Adrenal gland (tissue), 12 donors: ENCODE measurements around the gene MAGI1. TPM values are rescaled to one million over a fixed set of nuclear protein-coding genes. Genes with fewer than 3 reads are reported as not detected.

Source experiments
- DNase-seq, 7 donors: peaks; one replicate each; pipeline ENCODE4 v3.0.0-alpha.2; 2019 to 2020
- H3K27ac ChIP-seq, 5 donors: fragments of 200-600 bp; sonication (generic) in 4 of 5; 1 replicate in 3 of 5; 2 replicates in 2 of 5; pipeline versions ENCODE4 v1.5.1 to v1.8.0; 2016 to 2020; ENCODE audit warnings: mild to moderate bottlenecking in 1 of 5
- H3K27me3 ChIP-seq: fragments of 200-600 bp; 2 replicates; pipeline ENCODE4 v1.8.0; 2021
- H3K36me3 ChIP-seq, 2 donors: fragments of 200-600 bp; replicated peaks in 1 of 2; 1 replicate in 1 of 2; 2 replicates in 1 of 2; pipeline versions ENCODE4 v1.5.1 to v1.8.0; 2018 to 2022
- H3K4me1 ChIP-seq, 2 donors: fragments of 200-600 bp; replicated peaks in 1 of 2; 1 replicate in 1 of 2; 2 replicates in 1 of 2; pipeline versions ENCODE4 v1.5.1 to v1.8.0; 2018 to 2021
- H3K4me3 ChIP-seq, 4 donors: fragments of 200-600 bp; sonication (generic) in 3 of 4; one replicate each; pipeline ENCODE4 v1.5.1; 2016 to 2018
- H3K9me3 ChIP-seq, 3 donors: fragments of 200-600 bp; sonication (generic) in 1 of 3; replicated peaks in 1 of 3; 1 replicate in 2 of 3; 2 replicates in 1 of 3; pipeline versions ENCODE4 v1.5.1 to v1.8.0; 2016 to 2021
- POLR2A ChIP-seq, 2 donors: fragments of 450-650 bp; IDR thresholded peaks; one replicate each; pipeline ENCODE4 v1.6.1; 2017; ENCODE audit warnings: antibody characterized with exemption in 2 of 2, mild to moderate bottlenecking in 2 of 2, moderate library complexity in 1 of 2
- WGBS, 4 donors: extraction: QIAGEN DNeasy Blood & Tissue Kit in 2 of 4; methylation state at CpG; one replicate each; pipeline versions ENCODE4 v1.1.5 to v1.1.7; 2013 to 2017; 5-methylcytosine and 5-hydroxymethylcytosine counted together
- intact Hi-C, 2 donors: fragments of 100-400 bp; cut with DNase I; formaldehyde crosslinking; loops; one replicate each; pipeline versions ENCODE4 v1.14.1 to v1.15.0; 2022 to 2023
- polyA plus RNA-seq, 3 donors: library from polyadenylated mRNA; stranded (reverse); fragments of 200-250 nt in 2 of 3; fragments of 350-450 nt in 1 of 3; fragmentation: Illumina TruSeq in 1 of 3; extraction: RNeasy Lipid Tissue Mini Kit (QIAGEN cat#74804) in 1 of 3; gene quantifications; one replicate each; pipeline ENCODE4 v1.2.3, GENCODE V29; 2013 to 2014
- total RNA-seq, 9 donors: library from RNA; depleted of rRNA in 4 of 9; stranded (reverse); fragments of >200 nt in 4 of 9; fragments of 120-200 nt in 1 of 9; fragmentation: NEBNext Ultra II Directional in 1 of 9; extraction: Animal tissue kit (Norgen Biotek cat#: 25700) in 1 of 9; gene quantifications; one replicate each; pipeline versions ENCODE4 v1.1.0 to v1.2.4, GENCODE V29; 2013 to 2023
- TF ChIP-seq, protein P1 (sequence below), 6 experiments: fragments of 450-650 bp in 4 of 6; fragments of 200-600 bp in 2 of 6; sonication (generic) in 1 of 6; IDR thresholded peaks; 1 replicate in 5 of 6; 2 replicates in 1 of 6; pipeline versions ENCODE4 v1.5.1 to v1.8.0; 2016 to 2021; ENCODE audit warnings: antibody characterized with exemption in 6 of 6, mild to moderate bottlenecking in 2 of 6, moderate library complexity in 1 of 6
- donor health status: healthy with polysubstance abuse.
- donor health status: Bipolar disorder and iron deficiency.
- donor health status: DM: yes; HTN: yes; CAD: no.
- donor health status: DM: no; HTN: no; CAD: no.
- donor health status: DM: no; HTN: no; CAD: no.
- donor health status: DM: yes; HTN: yes; CAD: no.

The MAGI1 gene
- total and polyA plus RNA-seq, 12 donors = 4.8 to 31.6 (median 18.5) TPM

DNA sequence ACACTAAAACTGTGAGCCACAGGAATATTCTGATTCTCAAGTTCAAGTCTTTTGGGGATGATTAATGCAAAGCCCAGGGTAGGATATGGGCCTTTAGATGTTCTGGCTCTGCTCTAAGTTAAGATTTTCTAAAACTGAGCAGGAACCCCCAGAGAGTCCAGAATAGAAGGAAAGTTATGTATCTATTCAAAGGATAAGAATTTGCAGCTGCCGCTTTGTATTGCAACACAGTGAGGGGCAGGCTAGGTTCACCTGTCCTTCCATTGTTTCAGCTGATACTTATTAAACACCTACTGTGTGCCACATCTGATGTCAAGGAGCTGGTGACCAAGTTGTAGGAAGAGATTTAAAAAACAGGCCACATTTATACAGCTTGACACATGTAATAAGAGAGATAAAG, 290.4 kb downstream of the MAGI1 start:
- Histone ChIP-seq H3K4me3 (no peak overlapping the region), H3K9me3 (no peaks in the 10 kb centered on the region), H3K27me3 (no peaks in the 10 kb centered on the region), H3K4me1 (no peaks in the 10 kb centered on the region), H3K36me3 (no peaks in the 10 kb centered on the region), H3K27ac (no peak overlapping the region)
- TF ChIP-seq, protein P1, sequence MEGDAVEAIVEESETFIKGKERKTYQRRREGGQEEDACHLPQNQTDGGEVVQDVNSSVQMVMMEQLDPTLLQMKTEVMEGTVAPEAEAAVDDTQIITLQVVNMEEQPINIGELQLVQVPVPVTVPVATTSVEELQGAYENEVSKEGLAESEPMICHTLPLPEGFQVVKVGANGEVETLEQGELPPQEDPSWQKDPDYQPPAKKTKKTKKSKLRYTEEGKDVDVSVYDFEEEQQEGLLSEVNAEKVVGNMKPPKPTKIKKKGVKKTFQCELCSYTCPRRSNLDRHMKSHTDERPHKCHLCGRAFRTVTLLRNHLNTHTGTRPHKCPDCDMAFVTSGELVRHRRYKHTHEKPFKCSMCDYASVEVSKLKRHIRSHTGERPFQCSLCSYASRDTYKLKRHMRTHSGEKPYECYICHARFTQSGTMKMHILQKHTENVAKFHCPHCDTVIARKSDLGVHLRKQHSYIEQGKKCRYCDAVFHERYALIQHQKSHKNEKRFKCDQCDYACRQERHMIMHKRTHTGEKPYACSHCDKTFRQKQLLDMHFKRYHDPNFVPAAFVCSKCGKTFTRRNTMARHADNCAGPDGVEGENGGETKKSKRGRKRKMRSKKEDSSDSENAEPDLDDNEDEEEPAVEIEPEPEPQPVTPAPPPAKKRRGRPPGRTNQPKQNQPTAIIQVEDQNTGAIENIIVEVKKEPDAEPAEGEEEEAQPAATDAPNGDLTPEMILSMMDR (IDR thresholded peaks at IDR 0.05) = no peak
- TF ChIP-seq POLR2A (IDR thresholded peaks at IDR 0.05) = no peak
- no peak for DNase-seq
- intact Hi-C loops = no loop called here
- 94 to 100% (median 99%) methylated on average over 1 of the region's 1 CpG for WGBS, 4 donors

DNA sequence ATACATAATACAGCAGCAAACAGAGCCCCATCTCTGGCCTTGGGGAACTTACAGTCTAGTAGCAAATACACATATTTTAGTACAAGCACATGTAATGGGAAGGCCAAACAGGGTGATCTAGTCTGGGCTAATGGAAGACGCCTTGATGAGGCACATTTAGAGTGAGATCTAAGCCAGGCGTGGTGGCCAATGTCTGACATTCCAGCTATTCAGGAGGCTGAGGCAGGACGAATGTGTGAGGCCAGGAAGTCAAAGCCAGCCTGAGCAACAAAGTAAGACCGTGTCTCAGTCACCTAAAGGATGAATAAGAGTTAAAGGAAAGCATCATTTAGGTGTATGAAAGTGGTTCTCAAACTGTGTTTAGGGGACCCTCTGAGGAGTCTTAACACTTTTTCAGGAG, 291.9 kb downstream of the MAGI1 start:
- no peaks in the 10 kb centered on the region for H3K27me3 ChIP-seq
- H3K9me3 ChIP-seq = no peaks in the 10 kb centered on the region
- no peaks in the 10 kb centered on the region for H3K36me3 ChIP-seq
- H3K27ac ChIP-seq = no peak overlapping the region
- H3K4me3 ChIP-seq = no peak overlapping the region
- no peaks in the 10 kb centered on the region for H3K4me1 ChIP-seq
- DNase-seq = no peak
- no peak for TF ChIP-seq POLR2A (IDR thresholded peaks at IDR 0.05)
- TF ChIP-seq, protein P1 (IDR thresholded peaks at IDR 0.05) = no peak
- WGBS, 4 donors = 89 to 96% (median 93%) methylated on average over 4 of the region's 4 CpGs
- intact Hi-C loops = no loop called here

DNA sequence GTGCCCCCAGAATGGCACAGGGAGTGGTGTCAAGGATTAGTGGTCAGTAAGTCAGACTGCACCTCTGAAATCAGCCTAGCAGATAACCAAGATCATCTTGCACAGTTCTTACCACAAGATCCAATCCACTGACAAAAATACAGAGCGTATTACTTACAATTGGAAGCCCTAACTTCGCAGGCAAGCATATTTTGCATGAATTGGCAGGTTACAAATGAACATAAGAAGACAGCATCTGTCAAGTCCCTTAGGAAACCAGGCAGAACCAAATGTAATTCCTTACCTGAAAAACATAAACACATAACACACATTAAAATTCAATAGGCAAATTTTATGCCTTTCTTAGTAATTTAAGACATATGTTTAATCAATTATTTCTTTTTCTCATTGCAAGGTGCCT, 293.4 kb downstream of the MAGI1 start:
- DNase-seq = no peak
- TF ChIP-seq, protein P1 (IDR thresholded peaks at IDR 0.05) = no peak
- no peak for TF ChIP-seq POLR2A (IDR thresholded peaks at IDR 0.05)
- WGBS, 4 donors = 89 to 96% (median 95%) methylated on average over 2 of the region's 2 CpGs
- no peaks in the 10 kb centered on the region for H3K4me1 ChIP-seq
- H3K36me3 ChIP-seq = no peaks in the 10 kb centered on the region
- H3K4me3 ChIP-seq = no peak overlapping the region
- no peaks in the 10 kb centered on the region for H3K27me3 ChIP-seq
- no peak overlapping the region for H3K27ac ChIP-seq
- intact Hi-C loops = no loop called here
- no peaks in the 10 kb centered on the region for H3K9me3 ChIP-seq

DNA sequence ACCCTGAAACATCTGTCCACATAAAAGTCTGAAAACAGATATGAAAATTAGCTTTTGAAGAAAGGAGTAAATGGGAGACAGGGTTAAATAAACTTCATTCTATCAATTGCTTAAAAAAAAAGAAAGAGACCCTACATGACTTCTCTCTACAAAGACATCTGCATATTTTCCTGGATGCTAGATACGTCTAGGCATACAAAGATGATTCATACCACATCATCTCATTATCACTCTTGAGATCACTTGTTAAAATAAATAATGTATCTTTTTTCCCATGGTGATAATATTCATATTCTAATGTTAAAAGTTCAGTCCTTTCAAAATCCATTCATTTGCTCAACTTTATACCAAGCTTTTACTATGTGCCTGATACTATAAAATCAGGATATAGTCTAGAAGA, 295.8 kb downstream of the MAGI1 start:
- WGBS, 4 donors = 59 to 65% (median 62%) methylated on average over 1 of the region's 1 CpG
- Histone ChIP-seq H3K9me3 (no peaks in the 10 kb centered on the region), H3K36me3 (no peaks in the 10 kb centered on the region)

More for the DNA sequence above, 295.8 kb downstream of the MAGI1 start:
- Histone ChIP-seq H3K27ac (no peak overlapping the region), H3K27me3 (no peaks in the 10 kb centered on the region), H3K4me1 (no peaks in the 10 kb centered on the region), H3K4me3 (no peak overlapping the region)
- TF ChIP-seq, protein P1 (IDR thresholded peaks at IDR 0.05) = no peak
- TF ChIP-seq POLR2A (IDR thresholded peaks at IDR 0.05) = no peak
- intact Hi-C loops = no loop called here
- no peak for DNase-seq
